Hepatic stellate cell (primary cell): ENCODE results near the gene TNPO2.
"Not testable (repeated sequence)": the region's sequence is repeated elsewhere in the genome, so short reads cannot be mapped to it uniquely, and the experiment has no call there.

Experiments used
- DNase-seq: peaks from one replicate; pipeline ENCODE4 v3.0.0; 2011; ENCODE audit warnings: low spot score

TNPO2 gene

DNA sequence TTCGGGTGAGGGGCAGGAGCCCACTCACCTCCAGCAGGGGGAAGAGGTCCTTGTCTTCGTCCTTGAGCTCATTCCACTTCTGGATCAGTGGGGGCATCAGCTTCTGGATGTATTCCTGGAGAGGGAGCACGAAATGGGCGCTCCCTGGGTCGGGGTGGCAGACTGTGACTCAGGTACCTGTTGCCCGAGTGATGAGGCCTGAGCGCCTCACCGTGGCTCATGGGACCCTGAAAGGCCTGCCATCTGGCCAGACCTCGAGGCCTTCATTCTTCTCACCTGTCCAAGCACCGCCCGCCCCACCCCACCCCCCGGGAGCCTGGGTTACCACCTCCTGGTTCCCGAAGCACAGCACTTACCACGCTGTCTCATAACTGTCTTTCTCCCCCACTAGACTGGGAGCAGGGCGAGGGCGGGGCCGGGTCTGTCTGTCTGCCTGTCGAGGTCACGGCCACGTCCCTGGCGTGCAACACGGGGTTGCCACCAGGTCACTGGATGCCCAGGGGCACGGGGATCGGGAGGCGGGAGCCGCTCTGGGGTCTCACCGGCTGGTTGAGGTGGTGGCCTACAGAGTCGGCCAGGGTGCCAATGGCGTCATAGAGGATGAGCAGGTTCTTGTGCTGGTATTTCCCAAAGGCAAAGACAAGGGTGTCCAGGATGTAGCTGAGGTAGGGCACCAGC, 17.9 kb downstream of the TNPO2 start:
- no peak for DNase-seq

DNA sequence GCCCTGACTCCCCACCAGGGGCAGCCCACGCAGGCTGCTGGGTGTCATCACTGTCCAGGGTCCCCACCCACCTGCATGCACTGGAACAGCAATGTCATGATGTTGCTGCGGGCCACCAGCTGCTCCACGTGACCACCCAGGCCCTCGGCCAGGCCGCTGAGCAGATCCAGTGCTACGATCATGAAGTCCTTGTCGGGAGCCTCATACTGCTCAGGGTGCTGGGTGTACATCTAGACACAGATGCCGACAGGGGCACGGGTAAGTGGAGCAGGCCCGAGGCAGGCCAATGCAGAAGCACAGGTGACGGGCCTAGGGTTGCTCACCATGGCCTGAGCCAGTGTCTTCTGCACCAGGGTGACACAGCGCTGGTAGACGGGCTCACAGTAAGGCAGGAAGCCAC, 18.6 kb downstream of the TNPO2 start:
- no peak for DNase-seq

DNA sequence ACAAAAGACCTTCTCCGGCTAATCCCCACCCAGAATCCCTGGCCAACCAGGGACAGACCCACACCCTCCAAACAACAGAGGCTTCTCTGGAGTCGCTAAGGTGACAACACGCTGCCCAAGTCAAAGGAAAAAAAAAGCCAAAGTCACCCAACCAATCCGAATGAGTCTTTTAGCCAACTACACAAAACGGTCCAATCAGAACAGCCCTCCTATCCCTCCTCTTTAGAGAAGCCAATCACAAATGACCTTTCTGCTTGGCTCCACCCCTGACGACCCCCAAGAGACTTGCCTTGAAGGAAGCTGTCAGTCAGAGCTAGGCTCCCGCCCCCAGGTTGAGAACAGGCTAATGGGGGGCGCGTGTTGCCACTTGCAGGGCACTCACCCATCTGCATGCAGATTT, 20.7 kb downstream of the TNPO2 start:
- peak; percentile 68 for DNase-seq

DNA sequence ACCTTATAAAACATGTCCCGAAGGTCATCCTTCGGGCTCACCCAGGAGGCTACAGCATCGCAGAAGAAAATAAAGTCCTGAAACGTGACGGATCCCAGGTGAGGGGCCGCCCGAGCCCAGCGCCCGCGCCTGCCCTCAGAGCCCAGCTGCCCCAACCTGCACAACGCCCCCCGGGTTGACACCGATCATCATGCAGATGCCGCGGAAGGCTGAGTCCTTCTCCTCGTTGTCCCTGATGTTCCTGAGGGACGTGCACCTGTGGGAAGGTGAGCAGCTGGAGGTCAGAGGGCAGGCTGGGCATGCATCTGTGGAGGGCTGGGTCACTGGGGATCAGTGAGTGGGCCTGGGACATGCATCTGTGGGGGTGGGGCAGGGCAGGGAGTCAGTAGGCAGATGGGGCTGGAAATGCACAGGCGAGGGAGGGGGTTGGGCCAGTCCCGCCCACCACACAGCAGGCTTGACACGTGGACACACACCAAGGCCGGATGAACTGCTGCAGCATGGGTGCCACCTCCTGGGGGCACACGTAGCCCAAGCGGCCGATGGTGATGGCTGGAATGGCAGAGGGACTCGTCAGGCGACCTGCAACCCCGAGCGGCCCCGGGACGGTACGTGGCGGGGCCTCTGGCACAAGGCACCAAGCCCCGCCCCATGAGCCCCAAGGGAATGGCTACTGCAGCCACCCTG, 22.0 kb downstream of the TNPO2 start:
- no peak for DNase-seq

DNA sequence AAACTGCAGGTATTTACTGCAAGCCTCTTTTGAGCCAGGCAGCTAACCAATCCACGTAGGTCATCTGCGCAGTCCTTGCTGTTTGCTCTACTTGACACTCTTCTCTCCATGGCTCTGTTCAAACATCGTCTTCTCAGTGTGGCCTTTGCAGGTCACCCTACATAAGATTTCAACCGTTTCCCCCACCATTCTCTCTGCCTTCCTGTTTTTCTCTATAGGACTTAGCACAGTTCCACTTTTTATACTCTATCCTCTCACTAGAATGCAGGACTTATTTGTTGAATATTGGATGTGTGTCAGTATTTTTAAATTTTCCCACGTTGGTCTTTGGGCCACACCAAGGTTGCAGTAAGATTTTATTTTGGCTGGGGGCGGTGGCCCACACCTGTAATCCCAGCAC, 25.6 kb downstream of the TNPO2 start:
- DNase-seq, result no peak

DNA sequence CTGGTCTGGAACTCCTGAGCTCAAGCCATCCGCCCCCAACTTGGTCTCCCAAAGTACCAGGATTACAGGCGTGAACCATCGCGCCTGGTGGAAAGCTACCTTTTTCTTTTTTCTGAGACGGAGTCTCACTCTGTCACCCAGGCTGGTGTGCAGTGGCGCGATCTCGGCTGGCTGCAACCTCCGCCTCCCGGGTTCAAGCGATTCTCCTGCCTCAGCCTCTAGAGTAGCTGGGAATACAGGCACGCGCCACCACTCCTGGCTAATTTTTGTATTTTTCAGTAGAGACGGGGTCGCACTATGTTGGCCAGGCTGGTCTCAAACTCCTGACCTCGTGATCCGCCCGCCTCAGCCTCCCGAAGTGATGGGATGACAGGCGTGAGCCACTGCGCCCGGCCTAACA, 26.3 kb downstream of the TNPO2 start:
- DNase-seq, result not testable (repeated sequence)

DNA sequence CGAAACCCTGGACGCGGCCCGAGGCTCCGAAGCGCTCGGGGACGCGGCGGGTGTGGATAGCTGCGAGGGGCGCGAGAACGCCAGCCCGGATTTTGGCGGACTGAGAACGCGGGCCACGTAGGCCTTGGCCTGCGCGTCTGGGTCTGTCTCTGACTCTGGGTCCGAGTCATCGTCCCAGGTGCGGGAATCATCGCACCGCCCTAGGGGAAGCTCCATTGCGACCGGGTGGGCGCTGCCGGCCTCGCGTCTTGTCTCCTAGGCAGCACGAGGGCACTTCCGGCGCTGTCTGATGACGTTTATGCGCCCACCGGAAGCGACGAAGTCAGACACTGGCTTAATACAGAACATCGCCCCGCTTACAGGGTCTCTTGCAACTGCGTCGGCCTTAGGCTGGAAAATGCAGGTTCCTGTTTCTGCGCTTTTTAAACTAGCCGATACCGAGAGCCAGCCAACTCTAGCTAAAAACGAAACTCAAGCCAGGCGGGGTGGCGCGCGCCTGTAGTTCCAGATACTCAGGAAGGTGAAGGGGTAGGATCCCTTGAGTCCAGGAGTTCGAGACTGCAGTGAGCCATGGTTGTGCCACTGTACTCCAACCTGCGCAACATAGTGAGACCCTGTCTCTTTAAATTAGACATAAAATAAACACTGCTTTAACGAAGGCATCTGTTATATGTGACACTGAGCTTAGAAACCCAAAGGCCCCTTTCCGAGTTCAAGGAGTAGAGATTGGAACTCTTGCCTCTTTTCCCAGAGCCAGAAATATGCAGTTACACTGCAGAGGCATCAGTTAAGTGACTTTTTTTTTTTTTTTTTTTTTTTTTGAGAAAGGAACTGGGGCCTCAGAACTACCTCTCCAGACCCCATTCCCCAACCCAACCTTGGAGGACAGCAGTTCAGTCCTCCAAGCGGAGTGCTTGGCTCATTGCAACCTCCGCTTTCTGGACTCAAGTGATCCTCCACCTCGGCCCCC, 27.1 kb downstream of the TNPO2 start, which contains the start of gene FBXW9:
TSS of gene FBXW9 (minus strand) at position 266 of the 970 bp plus-strand sequence. CDS start at position 216, 50 bp downstream.
- peak; percentile 97 for DNase-seq

DNA sequence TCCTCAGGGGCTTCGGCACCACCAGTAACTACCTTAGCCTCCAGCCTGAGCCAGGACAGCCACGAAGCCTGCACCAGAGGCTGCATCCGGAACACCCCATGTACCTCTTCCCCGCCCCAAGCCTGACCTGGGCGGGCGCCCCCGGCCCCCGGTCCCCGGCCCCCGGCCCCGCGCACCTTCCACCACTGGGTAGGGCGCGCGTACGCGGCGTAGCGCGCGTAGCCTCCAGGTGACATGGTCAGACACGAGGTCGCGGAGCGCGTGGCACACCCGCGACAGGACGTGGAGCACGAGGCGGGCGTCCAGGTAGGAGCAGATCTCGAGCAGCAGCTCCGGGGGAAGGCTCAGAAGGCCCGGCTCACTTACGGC, 27.8 kb downstream of the TNPO2 start:
- DNase-seq, result no peak

DNA sequence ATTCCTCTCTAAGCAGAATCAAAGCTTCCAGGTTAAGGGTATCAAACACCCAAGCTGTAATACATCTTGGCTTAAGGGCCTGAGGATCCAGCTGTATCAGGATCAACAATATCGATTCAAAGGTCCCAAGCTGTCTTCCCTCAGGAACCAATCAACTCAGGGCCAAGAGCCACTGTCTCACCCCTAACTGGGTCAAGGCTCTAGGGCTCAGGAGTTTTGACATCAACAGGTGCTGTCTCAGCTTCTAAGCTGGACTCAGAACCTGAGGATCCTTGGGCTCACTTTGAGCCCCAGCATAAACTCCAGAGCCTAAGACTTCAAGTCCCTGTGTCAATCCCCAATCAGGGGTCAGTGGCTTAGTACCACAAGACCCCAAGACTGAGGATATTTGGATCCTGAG, 28.2 kb downstream of the TNPO2 start:
- no peak for DNase-seq

DNA sequence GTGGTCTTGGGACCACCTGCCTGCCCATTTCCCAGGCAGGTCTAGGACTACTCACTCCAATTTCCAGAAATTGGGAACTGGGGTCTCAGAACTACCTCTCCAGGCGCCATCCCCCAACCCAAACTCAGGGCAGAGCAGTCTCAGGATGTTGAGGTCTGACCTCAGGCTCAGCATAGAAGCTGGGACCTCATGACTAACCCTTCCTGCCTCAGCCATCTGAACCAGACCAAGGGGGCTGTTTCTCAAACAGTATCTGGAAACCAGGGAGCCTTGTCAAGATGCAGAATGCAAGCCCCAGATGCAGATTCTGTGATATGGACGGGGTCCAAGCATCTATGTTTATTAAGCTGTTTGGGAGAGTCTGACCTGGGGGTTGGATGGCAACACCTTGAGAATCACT, 28.6 kb downstream of the TNPO2 start:
- no peak for DNase-seq

DNA sequence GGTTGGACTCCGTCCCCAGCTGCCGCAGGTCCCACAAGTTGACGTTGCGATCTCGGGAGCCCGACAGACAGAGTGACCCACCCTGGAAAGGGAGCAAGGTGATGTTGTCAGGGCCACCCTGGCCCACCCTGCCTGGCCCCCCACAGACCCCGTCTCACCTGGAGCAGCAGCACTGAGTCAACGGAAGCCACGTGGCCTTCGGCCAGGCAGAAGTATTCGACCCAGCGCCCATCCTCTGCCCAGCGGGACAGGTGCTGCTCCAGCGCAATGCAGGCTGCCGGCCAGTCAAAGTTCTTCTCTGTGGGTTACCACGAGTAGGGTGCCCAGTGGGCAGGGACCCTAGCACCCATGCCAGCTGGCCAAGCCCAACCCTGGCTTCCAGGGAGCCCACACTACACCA, 29.1 kb downstream of the TNPO2 start:
- DNase-seq, result no peak

DNA sequence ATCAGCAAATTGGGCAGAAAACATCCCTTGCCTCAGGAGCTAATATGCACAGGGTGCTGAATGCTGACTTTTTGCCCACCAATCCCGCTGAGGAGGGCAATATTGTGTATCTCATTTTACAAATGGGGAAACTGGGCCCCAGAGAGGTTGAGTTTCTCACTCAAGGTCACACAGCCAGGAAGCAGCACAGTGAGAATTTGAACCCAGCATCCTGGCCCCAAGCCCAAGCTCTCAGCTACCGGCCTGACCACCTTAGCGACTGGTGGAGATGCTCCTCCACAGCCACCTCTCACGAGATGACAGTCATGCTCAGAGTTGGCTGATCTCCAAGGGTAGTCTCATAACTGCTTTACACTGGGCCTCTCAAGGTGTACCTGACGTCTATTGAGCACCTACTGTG, 30.8 kb downstream of the TNPO2 start:
- DNase-seq, result no peak

DNA sequence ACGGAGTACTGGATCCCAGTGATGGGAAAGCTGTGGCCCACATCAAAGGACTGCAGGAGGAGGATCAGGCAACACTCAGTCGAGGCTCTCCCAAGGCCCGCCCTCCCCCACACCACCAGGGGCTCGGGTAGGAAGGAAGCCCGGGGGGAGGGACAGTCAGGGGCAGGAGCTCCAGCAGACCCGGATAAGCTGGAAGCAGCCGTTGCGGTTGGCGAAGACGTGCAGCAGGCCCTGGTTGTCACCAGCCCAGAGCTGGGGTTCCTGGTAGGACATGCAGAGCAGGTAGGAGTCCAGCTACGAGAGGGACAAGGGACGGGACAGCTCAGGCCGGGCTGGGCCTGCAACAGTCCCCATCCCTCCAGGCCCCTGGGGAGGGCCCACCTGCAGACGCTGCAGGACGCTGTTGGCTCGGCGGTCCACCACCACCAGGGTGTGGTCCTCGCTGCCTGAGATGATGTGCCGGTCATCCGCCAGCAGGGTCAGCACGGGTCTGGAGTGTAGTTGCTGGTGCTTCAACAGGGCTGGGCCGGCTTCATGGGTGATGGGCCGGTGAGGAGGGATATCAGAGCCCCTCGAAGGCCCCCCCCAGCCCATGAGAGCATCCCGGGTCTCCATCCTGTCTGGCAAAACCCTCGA, 34.0 kb downstream of the TNPO2 start:
- DNase-seq, result no peak

DNA sequence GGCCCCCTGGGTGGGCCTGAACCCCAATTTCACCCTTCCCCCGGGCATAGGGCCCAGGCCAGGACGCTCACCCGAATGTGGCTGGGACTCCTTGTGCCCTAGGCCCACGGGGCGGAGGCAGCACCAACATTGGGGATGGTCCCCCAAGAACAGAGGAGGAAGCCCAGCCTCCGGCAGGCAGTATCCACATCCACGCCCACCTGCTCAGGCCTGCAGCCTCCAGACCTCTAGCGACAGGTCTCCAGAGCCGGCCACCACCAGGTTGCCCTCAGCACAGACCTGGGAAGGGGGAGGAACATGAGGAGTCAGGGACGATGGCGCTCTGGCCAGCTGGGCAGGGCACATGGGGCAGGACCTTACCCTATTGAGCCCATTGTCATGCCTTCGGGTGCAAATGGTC, 34.7 kb downstream of the TNPO2 start:
- no peak for DNase-seq

DNA sequence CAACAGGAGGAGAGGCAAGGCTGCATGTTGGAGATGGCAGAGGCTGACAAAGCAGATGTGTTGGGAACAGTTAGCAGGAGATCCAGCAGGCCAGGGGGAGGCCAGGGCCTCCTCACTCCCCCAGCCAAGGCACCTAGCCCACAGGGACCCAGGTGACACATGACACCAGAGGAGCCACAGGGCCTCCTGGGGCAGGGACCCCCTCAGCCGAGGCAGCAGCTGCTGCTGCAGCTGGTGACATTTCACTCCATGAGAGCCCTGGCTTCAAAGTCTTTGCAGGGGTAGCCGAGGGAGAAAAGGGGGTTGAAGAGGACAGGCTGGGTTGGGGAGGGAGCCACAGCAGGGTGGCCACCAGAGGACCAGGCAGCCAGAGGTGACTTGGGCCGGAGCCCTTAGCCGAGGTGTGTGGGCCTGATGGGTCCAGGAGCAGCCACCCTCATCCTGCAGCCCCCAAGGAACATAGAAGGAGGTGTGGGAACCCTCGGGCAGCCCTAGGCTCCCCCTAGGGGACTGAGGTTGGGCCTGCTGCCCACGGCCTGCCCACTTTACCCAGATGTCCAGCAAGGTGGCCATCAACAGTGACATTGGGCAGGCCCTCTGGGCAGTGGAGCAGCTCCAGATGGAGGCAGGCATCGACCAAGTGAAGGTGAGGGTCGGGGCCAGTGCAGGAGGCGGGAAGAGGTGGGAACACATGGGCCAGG, 36.1 kb downstream of the TNPO2 start, which contains the start of gene GNG14:
TSS of gene GNG14 (plus strand) at position 503 of the 701 bp plus-strand sequence. CDS start at position 554, 51 bp downstream.
- no peak for DNase-seq

DNA sequence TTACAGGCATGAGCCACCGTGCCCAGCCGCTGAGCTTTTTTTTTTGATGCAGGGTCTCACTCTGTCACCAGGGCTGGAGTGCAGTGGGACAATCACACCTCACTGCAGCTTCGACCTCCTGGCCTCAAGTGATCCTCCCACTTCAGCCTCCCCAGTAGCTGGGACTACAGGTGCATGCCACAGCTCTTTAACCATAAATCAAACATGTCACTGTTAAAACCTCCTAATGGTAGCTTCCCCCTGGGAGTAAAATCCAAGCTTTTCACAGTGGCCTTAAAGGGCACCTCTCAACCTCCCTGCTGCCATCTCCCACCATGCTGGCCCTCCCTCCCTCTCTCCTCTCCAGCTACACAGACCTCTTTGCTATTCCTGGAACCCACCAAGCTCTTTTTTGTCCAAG, 37.9 kb downstream of the TNPO2 start:
- no peak for DNase-seq

DNA sequence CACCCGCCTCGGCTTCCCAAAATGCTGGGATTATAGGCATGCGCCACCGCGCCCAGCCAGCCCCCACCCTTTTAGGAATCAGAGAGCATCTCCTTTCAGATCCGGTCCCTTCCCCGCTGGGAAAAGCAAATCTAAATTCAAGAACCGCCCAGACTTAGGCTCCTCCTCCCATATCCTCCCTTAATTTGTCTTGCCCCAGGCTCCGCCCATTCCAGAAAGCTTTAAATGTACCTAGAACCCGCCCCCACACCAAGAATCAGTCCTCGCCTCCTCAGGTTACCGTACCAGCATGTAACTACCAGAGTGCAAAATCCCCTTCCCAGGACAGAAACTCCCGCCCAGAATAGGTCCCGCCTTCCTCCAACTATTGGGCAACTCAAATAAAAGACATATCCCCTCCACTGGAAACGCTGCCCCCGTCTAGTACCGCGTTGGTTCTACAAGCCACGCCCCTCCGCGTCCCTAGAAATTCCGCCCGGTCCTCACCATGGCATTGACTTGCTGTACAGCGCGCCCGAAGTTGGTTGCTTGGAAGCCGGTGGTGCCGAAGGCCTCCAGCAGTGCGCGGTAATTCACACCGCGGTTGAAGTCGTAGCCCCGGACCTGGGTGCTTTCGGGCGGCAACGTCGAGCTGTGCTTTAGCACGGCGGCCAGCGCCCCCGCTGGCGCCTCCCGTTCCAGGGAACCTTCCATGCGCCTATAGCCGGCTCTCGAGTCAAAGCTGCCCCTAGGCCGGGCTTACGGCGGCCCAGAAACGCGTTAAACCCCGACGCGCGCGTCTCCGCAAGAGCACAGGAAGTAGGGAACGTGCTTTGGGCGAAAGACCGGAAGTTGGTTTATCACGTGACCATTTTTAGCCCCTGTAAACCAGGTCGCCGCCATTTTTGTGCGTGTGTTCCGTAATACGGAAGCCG, 42.4 kb downstream of the TNPO2 start, which contains the start of gene DHPS:
TSS of gene DHPS (minus strand) at position 807 of the 914 bp plus-strand sequence. CDS start at position 693, 114 bp downstream.
- DNase-seq, result peak; percentile 97

DNA sequence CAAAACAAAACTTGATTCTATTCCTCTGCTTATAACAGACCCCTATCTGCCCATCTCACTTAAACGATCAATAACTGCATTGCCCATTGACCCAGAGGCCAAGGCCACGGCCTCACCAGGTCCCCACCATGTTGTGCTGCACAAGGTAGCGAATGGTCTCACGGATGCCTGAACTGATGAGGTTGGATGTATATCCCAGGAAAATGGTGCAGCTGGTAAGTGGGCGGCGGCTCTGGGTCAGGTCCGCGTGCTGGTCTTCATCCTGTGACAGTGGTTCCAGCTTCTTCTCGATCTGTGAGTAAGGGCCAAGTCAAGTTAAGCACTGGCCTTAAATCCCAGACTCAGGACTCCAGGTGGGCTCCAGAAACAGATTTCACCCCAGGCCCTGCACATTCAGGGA, 43.7 kb downstream of the TNPO2 start:
- DNase-seq, result no peak

DNA sequence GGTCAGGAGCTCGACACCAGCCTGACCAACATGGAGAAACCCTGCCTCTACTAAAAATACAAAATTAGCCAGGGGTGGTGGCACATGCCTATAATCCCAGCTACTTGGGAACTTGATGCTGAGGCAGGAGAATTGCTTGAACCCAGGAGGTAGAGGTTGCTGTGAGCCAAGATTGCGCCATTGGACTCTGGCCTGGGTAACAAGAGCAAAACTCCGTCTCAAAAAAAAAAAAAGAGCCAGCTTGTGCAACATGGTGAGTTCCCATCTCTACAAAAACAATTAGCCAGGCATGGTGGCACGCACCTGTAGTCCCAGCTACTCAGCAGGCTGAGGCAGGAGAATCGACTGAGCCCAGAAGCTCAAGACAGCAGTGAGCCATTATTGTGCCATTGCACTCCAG, 45.7 kb downstream of the TNPO2 start:
- DNase-seq, result not testable (repeated sequence)

DNA sequence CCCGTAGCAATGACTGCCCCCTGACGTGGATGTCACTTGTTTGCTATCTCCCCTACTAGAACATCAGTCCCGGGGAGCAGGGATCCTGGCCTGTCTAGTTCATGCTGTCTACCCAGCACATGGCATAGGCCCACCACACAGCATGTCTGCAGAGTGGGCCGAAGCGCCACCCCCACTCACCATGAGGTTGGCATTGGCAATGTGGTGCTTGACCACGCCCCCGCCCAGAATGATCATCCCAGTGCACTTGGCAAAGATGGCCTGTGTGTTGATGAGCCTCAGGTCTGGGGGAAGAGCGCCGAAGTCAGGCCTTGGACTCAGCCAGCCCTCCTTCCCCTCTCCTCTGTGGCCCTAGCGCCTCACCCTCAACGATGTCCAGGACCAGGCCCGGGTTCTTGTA, 46.8 kb downstream of the TNPO2 start:
- DNase-seq, result no peak
